ENCODE data around the gene ACBD7. TPM values are rescaled to one million over a fixed set of nuclear protein-coding genes. Genes with fewer than 3 reads are reported as not detected.

ACBD7 gene
- total and polyA plus RNA-seq, 2 of the 8 experiments (the other 6 are each of a cell fraction or from before 2014, with no cell fraction given): 9.0 to 17.8 TPM

DNA sequence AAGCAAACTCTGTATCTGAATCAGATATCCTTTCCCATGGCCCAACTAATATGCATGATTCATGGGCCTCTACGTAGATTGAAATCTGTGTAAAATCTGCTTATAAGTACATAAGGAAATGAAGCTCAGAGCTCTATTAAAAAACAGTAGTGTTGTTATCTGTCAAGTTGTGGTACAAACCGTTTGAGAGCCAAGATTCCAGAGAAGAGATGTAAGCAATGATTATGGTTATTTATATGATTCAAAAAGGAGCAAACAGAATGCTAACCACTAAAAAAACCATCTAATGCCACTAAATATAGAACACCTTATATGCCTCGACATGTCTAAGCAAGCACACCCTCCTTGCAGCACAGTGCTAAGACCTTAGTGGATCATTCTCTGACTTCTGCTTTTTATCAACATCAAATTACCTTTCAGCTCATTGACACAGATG lies 35.2 kb upstream of the ACBD7 start:
- Histone ChIP-seq H2BK20ac (ENCODE audit: low read length) (no peak overlapping the region), H3K9me3 (ENCODE audit: insufficient read depth in 2 of 2, low read depth in 1 of 2, low read length in 1 of 2) (no peaks in the 10 kb centered on the region), H3K4me3 (ENCODE audit: extremely low read depth in 1 of 4, insufficient read depth in 2 of 4, low read depth in 3 of 4, low read length in 4 of 4) (no peak overlapping the region), H2BK120ac (replicated peaks; ENCODE audit: low read depth, low read length) (no peak overlapping the region), H3K18ac (ENCODE audit: extremely low read depth, low read length) (no peak overlapping the region), H2BK15ac (ENCODE audit: low read length) (no peak overlapping the region), H2BK5ac (ENCODE audit: low read depth, low read length) (no peak overlapping the region), H3K9ac (replicated peaks in 1 of 4; ENCODE audit: extremely low read depth in 1 of 4, low read depth in 3 of 4, low read length in 3 of 4) (no peak overlapping the region), H2AFZ (ENCODE audit: low read length) (no peak overlapping the region), H3K27me3 (replicated peaks in 1 of 4; ENCODE audit: control insufficient read depth in 3 of 4, extremely low read depth in 1 of 4, insufficient read depth in 3 of 4, low read length in 3 of 4) (no peaks in the 10 kb centered on the region), H2AK5ac (ENCODE audit: low read depth, low read length) (no peak overlapping the region), H4K20me1 (replicated peaks in 1 of 2; ENCODE audit: control insufficient read depth in 1 of 2, insufficient read depth in 2 of 2, low read length in 2 of 2) (no peaks in the 10 kb centered on the region), H4K5ac (ENCODE audit: insufficient read length, low read depth, low read length) (no peak overlapping the region), H4K91ac (replicated peaks; ENCODE audit: insufficient read length, low read length) (no peak overlapping the region), H3K14ac (ENCODE audit: insufficient read length) (no peak overlapping the region), H3K23me2 (ENCODE audit: low read depth, low read length) (no peaks in the 10 kb centered on the region), H3K4me2 (ENCODE audit: insufficient read depth in 1 of 2, low read depth in 2 of 2, low read length in 2 of 2) (no peak overlapping the region), H3K79me2 (ENCODE audit: control insufficient read depth in 1 of 2, insufficient read depth in 2 of 2, low read length in 2 of 2) (no peaks in the 10 kb centered on the region), H3K23ac (ENCODE audit: insufficient read length) (no peak overlapping the region), H3K4ac (replicated peaks; ENCODE audit: insufficient read length, low read depth, low read length) (no peak overlapping the region), H3K56ac (replicated peaks; ENCODE audit: insufficient read length, low read depth, low read length) (no peak overlapping the region), H3K27ac (ENCODE audit: low read depth, low read length) (no peak overlapping the region), H3K36me3 (ENCODE audit: control insufficient read depth in 2 of 4, insufficient read depth in 4 of 4, low read length in 3 of 4) (peaks cover 0 to 20% (median 7%) of the 10 kb centered on the region in 4 experiments; a peak in 5 of 8 replicates), H3K4me1 (replicated peaks in 1 of 4; ENCODE audit: control insufficient read depth in 3 of 4, insufficient read depth in 4 of 4, low read length in 3 of 4) (no peaks in the 10 kb centered on the region), H2BK12ac (ENCODE audit: low read depth, low read length) (no peak overlapping the region), H3K79me1 (ENCODE audit: low read depth, low read length) (no peaks in the 10 kb centered on the region), H4K8ac (ENCODE audit: extremely low read depth, insufficient read depth, low read length) (no peak overlapping the region)
- DNase-seq (ENCODE audit: low read depth in 1 of 2, low spot score in 2 of 2) (no peak), FAIRE-seq (no peak)
- CTCF ChIA-PET (ENCODE audit: partially characterized antibody): interaction anchor here (1.2 kb wide), 1 partner anchor 15 kb away, joined by 3 read pairs; no protein-coding TSS in a partner anchor
- POLR2A ChIA-PET (ENCODE audit: partially characterized antibody): interaction anchor here (0.7 kb wide), 1 partner anchor 12 kb away, joined by 3 read pairs; no protein-coding TSS in a partner anchor
- WGBS, 2 experiments (ENCODE audit: extremely low coverage in 1 of 2, insufficient coverage in 1 of 2, insufficient read length in 1 of 2, insufficient replicate concordance in 2 of 2, low coverage in 1 of 2, low lambda C conversion rate in 2 of 2, missing lambda C conversion rate in 1 of 2): 83% methylated on average over 3 of the region's 3 CpGs; no CpG with 5 or more reads in 1 of the 2 experiments
- no peak for TF ChIP-seq TAF7 (optimal IDR thresholded peaks at IDR 0.05; ENCODE audit: borderline replicate concordance, low read depth, low read length)
- TF ChIP-seq, protein P1, sequence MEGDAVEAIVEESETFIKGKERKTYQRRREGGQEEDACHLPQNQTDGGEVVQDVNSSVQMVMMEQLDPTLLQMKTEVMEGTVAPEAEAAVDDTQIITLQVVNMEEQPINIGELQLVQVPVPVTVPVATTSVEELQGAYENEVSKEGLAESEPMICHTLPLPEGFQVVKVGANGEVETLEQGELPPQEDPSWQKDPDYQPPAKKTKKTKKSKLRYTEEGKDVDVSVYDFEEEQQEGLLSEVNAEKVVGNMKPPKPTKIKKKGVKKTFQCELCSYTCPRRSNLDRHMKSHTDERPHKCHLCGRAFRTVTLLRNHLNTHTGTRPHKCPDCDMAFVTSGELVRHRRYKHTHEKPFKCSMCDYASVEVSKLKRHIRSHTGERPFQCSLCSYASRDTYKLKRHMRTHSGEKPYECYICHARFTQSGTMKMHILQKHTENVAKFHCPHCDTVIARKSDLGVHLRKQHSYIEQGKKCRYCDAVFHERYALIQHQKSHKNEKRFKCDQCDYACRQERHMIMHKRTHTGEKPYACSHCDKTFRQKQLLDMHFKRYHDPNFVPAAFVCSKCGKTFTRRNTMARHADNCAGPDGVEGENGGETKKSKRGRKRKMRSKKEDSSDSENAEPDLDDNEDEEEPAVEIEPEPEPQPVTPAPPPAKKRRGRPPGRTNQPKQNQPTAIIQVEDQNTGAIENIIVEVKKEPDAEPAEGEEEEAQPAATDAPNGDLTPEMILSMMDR (IDR thresholded peaks at IDR 0.05; ENCODE audit: control extremely low read depth in 1 of 3, insufficient read depth in 1 of 3, low read depth in 1 of 3, low read length in 3 of 3): no peak
- TF ChIP-seq ASH2L (IDR thresholded peaks at IDR 0.05; ENCODE audit: low read length): no peak
- TF ChIP-seq E2F6 (IDR thresholded peaks at IDR 0.05): no peak
- no peak for TF ChIP-seq BACH1 (IDR thresholded peaks at IDR 0.05; ENCODE audit: low read length)
- no peak for TF ChIP-seq SAP30 (IDR thresholded peaks at IDR 0.05; ENCODE audit: insufficient read depth, insufficient replicate concordance, low read length)
- TF ChIP-seq SIRT6 (IDR thresholded peaks at IDR 0.05; ENCODE audit: low read length): no peak
- TF ChIP-seq POLR2AphosphoS5 (IDR thresholded peaks at IDR 0.05; ENCODE audit: low read depth, low read length): no peak
- TF ChIP-seq EP300 (IDR thresholded peaks at IDR 0.05; ENCODE audit: borderline replicate concordance in 1 of 2, low read depth in 2 of 2, low read length in 2 of 2): no peak
- no peak for TF ChIP-seq SP1 (IDR thresholded peaks at IDR 0.05; ENCODE audit: low read depth, low read length)
- TF ChIP-seq KDM4A (IDR thresholded peaks at IDR 0.05; ENCODE audit: low read depth, low read length, severe bottlenecking): no peak

All from H1 (cell line).